ENCODE measurements around the gene DGKE. TPM values are rescaled to one million over a fixed set of nuclear protein-coding genes. Genes with fewer than 3 reads are reported as not detected.
A peak's percentile ranks its signal among the peaks of the same experiment; 100 is the strongest.

The DGKE gene
- total and polyA plus RNA-seq, 3 donors from 2014 or later: 13.3 to 27.7 (median 26.3) TPM

GRCh38 chr17:56826611-56827414 lies 7.1 kb upstream of the DGKE start:
- TF ChIP-seq POLR2A (IDR thresholded peaks at IDR 0.05): no peak
- TF ChIP-seq CTCF (IDR thresholded peaks at IDR 0.05): no peak
- Histone ChIP-seq H3K9me3 (no peaks in the 10 kb centered on the region), H3K4me3 (no peak overlapping the region), H3K36me3 (ENCODE audit: low read depth, missing control alignments) (no peaks in the 10 kb centered on the region), H3K27ac (no peak overlapping the region), H3K27me3 (no peaks in the 10 kb centered on the region), H3K4me1 (no peaks in the 10 kb centered on the region)
- DNase-seq: no peak
- intact Hi-C loops (cut with DNase I; ENCODE audit: low total_unique reads): no loop called here
- 71 to 85% methylated on average over 4 of the region's 4 CpGs for WGBS, 2 donors

- peaks cover 7% of the 10 kb centered on the region for H3K4me1 ChIP-seq
- 73 to 80% methylated on average over 7 of the region's 7 CpGs for WGBS, 2 donors
- H3K27me3 ChIP-seq: no peaks in the 10 kb centered on the region
Observed at GRCh38 chr17:56830726-56831368, 3.1 kb upstream of the DGKE start.

GRCh38 chr17:56831369-56832095 lies 2.4 kb upstream of the DGKE start:
- TF ChIP-seq CTCF (IDR thresholded peaks at IDR 0.05): no peak
- no peak for TF ChIP-seq POLR2A (IDR thresholded peaks at IDR 0.05)
- no peaks in the 10 kb centered on the region for H3K27me3 ChIP-seq
- no peak for DNase-seq
- no peak overlapping the region for H3K4me3 ChIP-seq
- no peak overlapping the region for H3K27ac ChIP-seq
- 59 to 85% methylated on average over 16 of the region's 16 CpGs for WGBS, 2 donors
- peaks cover 7% of the 10 kb centered on the region for H3K4me1 ChIP-seq
- no peaks in the 10 kb centered on the region for H3K9me3 ChIP-seq
- H3K36me3 ChIP-seq (ENCODE audit: low read depth, missing control alignments): no peaks in the 10 kb centered on the region
- intact Hi-C loops (cut with DNase I; ENCODE audit: low total_unique reads): no loop called here

More at GRCh38 chr17:56830726-56831368, 3.1 kb upstream of the DGKE start:
- TF ChIP-seq POLR2A (IDR thresholded peaks at IDR 0.05) (no peak), CTCF (IDR thresholded peaks at IDR 0.05) (no peak)
- no peaks in the 10 kb centered on the region for H3K36me3 ChIP-seq (ENCODE audit: low read depth, missing control alignments)
- DNase-seq: no peak
- H3K27ac ChIP-seq: no peak overlapping the region
- H3K4me3 ChIP-seq: no peak overlapping the region
- intact Hi-C loops (cut with DNase I; ENCODE audit: low total_unique reads): no loop called here
- no peaks in the 10 kb centered on the region for H3K9me3 ChIP-seq

GRCh38 chr17:56832446-56832845 lies 1.5 kb upstream of the DGKE start:
- Histone ChIP-seq H3K4me3 (peak overlapping the region in 1 of 2 donors; percentile 89), H3K9me3 (no peaks in the 10 kb centered on the region), H3K27me3 (no peaks in the 10 kb centered on the region), H3K36me3 (ENCODE audit: low read depth, missing control alignments) (no peaks in the 10 kb centered on the region), H3K4me1 (peaks cover 7% of the 10 kb centered on the region), H3K27ac (no peak overlapping the region)
- TF ChIP-seq CTCF (IDR thresholded peaks at IDR 0.05): no peak
- TF ChIP-seq POLR2A (IDR thresholded peaks at IDR 0.05): no peak
- 23 to 47% methylated on average over 4 of the region's 4 CpGs for WGBS, 2 donors
- intact Hi-C loops (cut with DNase I; ENCODE audit: low total_unique reads): no loop called here
- no peak for DNase-seq
